IMR-90 (cell line): ENCODE results near the gene CTSH.

Experiments used
- POLR2A ChIP-seq: IDR thresholded peaks from 2 replicates; pipeline ENCODE4 v1.6.1; 2012; ENCODE audit warnings: mild to moderate bottlenecking, low read depth, low read length
- SMC3 ChIP-seq: fragments of 150-350 bp; IDR thresholded peaks from 2 replicates; pipeline ENCODE4 v1.6.1; 2016; ENCODE audit warnings: low read depth, mild to moderate bottlenecking, antibody characterized with exemption, low read length, moderate library complexity
- TF ChIP-seq, protein P1 (sequence below): conservative IDR thresholded peaks from 2 replicates; pipeline ENCODE4 v1.5.1; 2012; ENCODE audit warnings: mild to moderate bottlenecking, low read depth, low read length, improper control_type of control experiment

DNA sequence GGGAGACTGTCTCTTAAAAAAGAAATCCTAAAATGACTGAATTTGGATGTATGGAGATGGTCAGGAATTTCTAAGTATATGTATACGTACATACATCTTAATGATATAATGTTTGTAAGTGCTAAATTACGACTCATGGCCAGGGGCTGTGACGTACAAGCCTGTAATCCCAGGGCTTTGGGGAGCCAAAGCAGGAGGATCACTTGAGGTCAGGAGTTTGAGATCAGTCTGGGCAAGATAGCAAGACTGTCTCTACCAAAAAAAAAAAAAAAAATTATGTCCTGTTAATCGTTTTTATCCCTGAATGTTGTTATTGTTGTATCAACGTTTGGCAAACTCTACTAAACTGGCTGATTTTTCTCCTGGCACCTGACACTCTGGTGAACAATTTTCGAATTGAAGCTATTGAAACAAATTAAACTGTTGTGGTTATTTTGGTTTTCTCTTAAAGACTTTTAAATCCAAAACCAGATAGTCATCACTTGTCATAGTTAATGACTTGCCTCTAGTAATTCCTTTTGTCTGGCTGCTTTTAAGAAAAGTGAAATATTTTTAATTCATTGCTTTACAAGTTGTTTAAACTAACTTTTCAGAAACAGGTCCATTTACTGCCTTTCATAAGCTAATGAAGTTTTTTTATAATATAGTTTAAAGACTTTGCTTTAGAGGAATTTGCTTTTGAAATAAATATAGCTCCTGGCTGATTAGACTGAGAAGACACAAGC lies 65.2 kb downstream of the CTSH start:
- TF ChIP-seq, protein P1, sequence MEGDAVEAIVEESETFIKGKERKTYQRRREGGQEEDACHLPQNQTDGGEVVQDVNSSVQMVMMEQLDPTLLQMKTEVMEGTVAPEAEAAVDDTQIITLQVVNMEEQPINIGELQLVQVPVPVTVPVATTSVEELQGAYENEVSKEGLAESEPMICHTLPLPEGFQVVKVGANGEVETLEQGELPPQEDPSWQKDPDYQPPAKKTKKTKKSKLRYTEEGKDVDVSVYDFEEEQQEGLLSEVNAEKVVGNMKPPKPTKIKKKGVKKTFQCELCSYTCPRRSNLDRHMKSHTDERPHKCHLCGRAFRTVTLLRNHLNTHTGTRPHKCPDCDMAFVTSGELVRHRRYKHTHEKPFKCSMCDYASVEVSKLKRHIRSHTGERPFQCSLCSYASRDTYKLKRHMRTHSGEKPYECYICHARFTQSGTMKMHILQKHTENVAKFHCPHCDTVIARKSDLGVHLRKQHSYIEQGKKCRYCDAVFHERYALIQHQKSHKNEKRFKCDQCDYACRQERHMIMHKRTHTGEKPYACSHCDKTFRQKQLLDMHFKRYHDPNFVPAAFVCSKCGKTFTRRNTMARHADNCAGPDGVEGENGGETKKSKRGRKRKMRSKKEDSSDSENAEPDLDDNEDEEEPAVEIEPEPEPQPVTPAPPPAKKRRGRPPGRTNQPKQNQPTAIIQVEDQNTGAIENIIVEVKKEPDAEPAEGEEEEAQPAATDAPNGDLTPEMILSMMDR, result no peak
- TF ChIP-seq POLR2A (no peak), SMC3 (no peak)
